T1000 (cell line): ENCODE measurements around the gene KCNMA1.
"Not testable (repeated sequence)": the region's sequence is repeated elsewhere in the genome, so short reads cannot be mapped to it uniquely, and the experiment has no call there.

ENCODE experiments used
- DNase-seq: peaks from one replicate; lab custom pipeline; 2025; ENCODE audit warnings: mixed read lengths; lab: John Stamatoyannopoulos, UW

Gene KCNMA1

GRCh38 chr10:77604941-77605351 lies 32.7 kb downstream of the KCNMA1 start:
- no peak for DNase-seq

GRCh38 chr10:77604063-77604462 lies 33.5 kb downstream of the KCNMA1 start:
- DNase-seq: no peak

- DNase-seq: no peak
These were observed 34.1 kb downstream of the KCNMA1 start for GRCh38 chr10:77603534-77603927.

- DNase-seq: no peak
These were observed 34.6 kb downstream of the KCNMA1 start for GRCh38 chr10:77602913-77603533.

GRCh38 chr10:77602231-77602912 lies 35.2 kb downstream of the KCNMA1 start:
- DNase-seq: peak; percentile 17

- no peak for DNase-seq
These were observed 36.1 kb downstream of the KCNMA1 start for GRCh38 chr10:77601488-77601887.

- no peak for DNase-seq
These were observed 37.0 kb downstream of the KCNMA1 start for GRCh38 chr10:77600640-77601039.

- no peak for DNase-seq
These were observed 38.0 kb downstream of the KCNMA1 start for GRCh38 chr10:77599651-77600050.

- no peak for DNase-seq
These were observed 39.0 kb downstream of the KCNMA1 start for GRCh38 chr10:77598606-77599005.

GRCh38 chr10:77597560-77597959 lies 40.0 kb downstream of the KCNMA1 start:
- DNase-seq: no peak

GRCh38 chr10:77594471-77594783 lies 43.2 kb downstream of the KCNMA1 start:
- DNase-seq: no peak

GRCh38 chr10:77593771-77594470 lies 43.7 kb downstream of the KCNMA1 start:
- DNase-seq: no peak

- peak; percentile 54 for DNase-seq
These were observed 44.5 kb downstream of the KCNMA1 start for GRCh38 chr10:77592946-77593636.

GRCh38 chr10:77592510-77592909 lies 45.1 kb downstream of the KCNMA1 start:
- no peak for DNase-seq

- DNase-seq: no peak
These were observed 46.2 kb downstream of the KCNMA1 start for GRCh38 chr10:77591238-77591880.

GRCh38 chr10:77590344-77591237 lies 47.0 kb downstream of the KCNMA1 start:
- DNase-seq: no peak

GRCh38 chr10:77589703-77590102 lies 47.9 kb downstream of the KCNMA1 start:
- not testable (repeated sequence) for DNase-seq

- no peak for DNase-seq
These were observed 48.7 kb downstream of the KCNMA1 start for GRCh38 chr10:77588886-77589285.

GRCh38 chr10:77587416-77587790 lies 50.2 kb downstream of the KCNMA1 start:
- DNase-seq: no peak

- DNase-seq: peak; percentile 26
These were observed 50.7 kb downstream of the KCNMA1 start for GRCh38 chr10:77586719-77587415.

GRCh38 chr10:77584938-77585337 lies 52.7 kb downstream of the KCNMA1 start:
- DNase-seq: no peak
